ENCODE results near the gene SNTG2. TPM values are rescaled to one million over a fixed set of nuclear protein-coding genes. Genes with fewer than 3 reads are reported as not detected.

SNTG2 gene
- polyA plus RNA-seq, 3 donors = not detected

GRCh38 chr2:1053786-1054185 is 103.1 kb downstream of the SNTG2 start:
- DNase-seq = no peak
- intact Hi-C loops (cut with micrococcal nuclease) = no loop called here
- no peak overlapping the region for H3K27ac ChIP-seq (ENCODE audit: low read depth in 1 of 2, low read length in 2 of 2)

GRCh38 chr2:1054399-1054798 is 103.8 kb downstream of the SNTG2 start:
- Histone ChIP-seq H3K9ac (ENCODE audit: insufficient read depth, low read length, poor library complexity, severe bottlenecking) (no peak overlapping the region), H3K4me1 (ENCODE audit: control insufficient read depth in 1 of 2, insufficient read depth in 2 of 2, low read length in 2 of 2) (no peaks in the 10 kb centered on the region), H3K27ac (ENCODE audit: low read depth in 1 of 2, low read length in 2 of 2) (no peak overlapping the region), H3K9me3 (replicated peaks in 1 of 2; ENCODE audit: control insufficient read depth in 1 of 2, insufficient read depth in 1 of 2, low read length in 2 of 2) (peaks cover 0 to 6% of the 10 kb centered on the region in 2 donors), H3K36me3 (replicated peaks in 1 of 2; ENCODE audit: control insufficient read depth in 1 of 2, insufficient read depth in 2 of 2, low read length in 2 of 2) (no peaks in the 10 kb centered on the region), H4K20me1 (ENCODE audit: insufficient read depth, low read length) (no peaks in the 10 kb centered on the region), H3K4me3 (replicated peaks in 1 of 3; ENCODE audit: low read depth in 2 of 3, low read length in 3 of 3) (no peak overlapping the region), H3K79me2 (ENCODE audit: insufficient read depth, low read length) (no peaks in the 10 kb centered on the region), H3K27me3 (ENCODE audit: control insufficient read depth in 2 of 2, insufficient read depth in 2 of 2, low read length in 2 of 2) (no peaks in the 10 kb centered on the region), H2AFZ (ENCODE audit: insufficient read depth, low read depth, low read length, poor library complexity, severe bottlenecking) (no peak overlapping the region), H3K4me2 (replicated peaks; ENCODE audit: extremely low read depth, low read length, poor library complexity, severe bottlenecking) (no peak overlapping the region)
- H3K27me3 Mint-ChIP-seq (ENCODE audit: low read depth in 3 of 3) = peaks cover 1 to 3% (median 2%) of the 10 kb centered on the region in 3 donors
- no peak overlapping the region for H3K4me3 Mint-ChIP-seq
- no peak for TF ChIP-seq CTCF (IDR thresholded peaks at IDR 0.05)
- H3K27ac Mint-ChIP-seq = no peak overlapping the region
- H3K9me3 Mint-ChIP-seq = peaks cover 0 to 8% (median 2%) of the 10 kb centered on the region in 7 donors
- no peaks in the 10 kb centered on the region for H3K4me1 Mint-ChIP-seq
- no peak for DNase-seq
- intact Hi-C loops (cut with micrococcal nuclease) = no loop called here
- H3K36me3 Mint-ChIP-seq = no peaks in the 10 kb centered on the region
- WGBS (ENCODE audit: insufficient coverage) = no CpG with 5 or more reads among the region's 3 CpGs

More at GRCh38 chr2:1053786-1054185, 103.1 kb downstream of the SNTG2 start:
- no peaks in the 10 kb centered on the region for H3K4me1 ChIP-seq (ENCODE audit: control insufficient read depth in 1 of 2, insufficient read depth in 2 of 2, low read length in 2 of 2)
- H3K36me3 ChIP-seq (replicated peaks in 1 of 2; ENCODE audit: control insufficient read depth in 1 of 2, insufficient read depth in 2 of 2, low read length in 2 of 2) = no peaks in the 10 kb centered on the region
- Mint-ChIP-seq H3K4me3 (no peak overlapping the region), H3K27me3 (ENCODE audit: low read depth in 3 of 3) (peaks cover 1 to 3% (median 2%) of the 10 kb centered on the region in 3 donors), H3K4me1 (no peaks in the 10 kb centered on the region), H3K36me3 (no peaks in the 10 kb centered on the region), H3K27ac (no peak overlapping the region), H3K9me3 (peaks cover 0 to 11% (median 2%) of the 10 kb centered on the region in 7 donors)
- H3K9me3 ChIP-seq (replicated peaks in 1 of 2; ENCODE audit: control insufficient read depth in 1 of 2, insufficient read depth in 1 of 2, low read length in 2 of 2) = peaks cover 0 to 6% of the 10 kb centered on the region in 2 donors
- no peak overlapping the region for H3K4me2 ChIP-seq (replicated peaks; ENCODE audit: extremely low read depth, low read length, poor library complexity, severe bottlenecking)
- no peak overlapping the region for H3K4me3 ChIP-seq (replicated peaks in 1 of 3; ENCODE audit: low read depth in 2 of 3, low read length in 3 of 3)
- WGBS (ENCODE audit: insufficient coverage) = 73% methylated on average over 7 of the region's 8 CpGs
- H4K20me1 ChIP-seq (ENCODE audit: insufficient read depth, low read length) = no peaks in the 10 kb centered on the region
- H2AFZ ChIP-seq (ENCODE audit: insufficient read depth, low read depth, low read length, poor library complexity, severe bottlenecking) = no peak overlapping the region
- H3K79me2 ChIP-seq (ENCODE audit: insufficient read depth, low read length) = no peaks in the 10 kb centered on the region
- H3K27me3 ChIP-seq (ENCODE audit: control insufficient read depth in 2 of 2, insufficient read depth in 2 of 2, low read length in 2 of 2) = no peaks in the 10 kb centered on the region
- no peak overlapping the region for H3K9ac ChIP-seq (ENCODE audit: insufficient read depth, low read length, poor library complexity, severe bottlenecking)
- no peak for TF ChIP-seq CTCF (IDR thresholded peaks at IDR 0.05)

All from CD14-positive monocyte (primary cell).